ENCODE data around the gene GOPC. TPM values are rescaled to one million over a fixed set of nuclear protein-coding genes. Genes with fewer than 3 reads are reported as not detected.
"Not testable (repeated sequence)": the region's sequence is repeated elsewhere in the genome, so short reads cannot be mapped to it uniquely, and the experiment has no call there.

The GOPC gene
- total RNA-seq = 31.8 TPM

- peaks cover 10 to 23% (median 22%) of the 10 kb centered on the region in 3 donors for H3K4me1 ChIP-seq (ENCODE audit: control insufficient read depth in 3 of 3, insufficient read depth in 3 of 3, low read length in 3 of 3)
- peak within 1 kb of the TSS; percentile 89 for H3K27ac ChIP-seq (ENCODE audit: low read depth, low read length)
- H3K36me3 ChIP-seq (ENCODE audit: control insufficient read depth in 3 of 3, insufficient read depth in 3 of 3, low read length in 3 of 3) = peaks cover 0 to 8% (median 2%) of the 10 kb centered on the region in 3 donors
- H3K4me3 ChIP-seq (ENCODE audit: low read length in 3 of 3) = peak within 1 kb of the TSS; percentile 94 to 99 (median 94)
- no peaks in the 10 kb centered on the region for H3K27me3 ChIP-seq (ENCODE audit: control insufficient read depth in 3 of 3, insufficient read depth in 3 of 3, low read length in 3 of 3)
- H3K9me3 ChIP-seq (ENCODE audit: control insufficient read depth in 3 of 3, low read length in 3 of 3) = no peaks in the 10 kb centered on the region
- peak within 1 kb of the TSS; percentile 87 to 97 (median 94) for H3K9ac ChIP-seq (ENCODE audit: low read depth in 1 of 3, low read length in 3 of 3)
These were observed at the start of gene GOPC for GRCh38 chr6:117602151-117602898. GOPC (minus strand) TSS chr6:117602511; CDS start chr6:117602288, 223 bp downstream.

- not testable (repeated sequence) for H3K9me3 ChIP-seq (ENCODE audit: control insufficient read depth in 3 of 3, low read length in 3 of 3); H3K36me3 ChIP-seq (ENCODE audit: control insufficient read depth in 3 of 3, insufficient read depth in 3 of 3, low read length in 3 of 3); H3K4me1 ChIP-seq (ENCODE audit: control insufficient read depth in 3 of 3, insufficient read depth in 3 of 3, low read length in 3 of 3); H3K4me3 ChIP-seq (ENCODE audit: low read length in 3 of 3); H3K27me3 ChIP-seq (ENCODE audit: control insufficient read depth in 3 of 3, insufficient read depth in 3 of 3, low read length in 3 of 3); H3K9ac ChIP-seq (ENCODE audit: low read depth in 1 of 3, low read length in 3 of 3); H3K27ac ChIP-seq (ENCODE audit: low read depth, low read length)
These were observed 49.7 kb upstream of the GOPC start for GRCh38 chr6:117651984-117652383.

- Histone ChIP-seq H3K36me3 (ENCODE audit: control insufficient read depth in 3 of 3, insufficient read depth in 3 of 3, low read length in 3 of 3) (peaks cover 0 to 3% (median 0%) of the 10 kb centered on the region in 3 donors), H3K9me3 (ENCODE audit: control insufficient read depth in 3 of 3, low read length in 3 of 3) (peaks cover 0 to 3% (median 0%) of the 10 kb centered on the region in 3 donors), H3K27me3 (ENCODE audit: control insufficient read depth in 3 of 3, insufficient read depth in 3 of 3, low read length in 3 of 3) (no peaks in the 10 kb centered on the region), H3K27ac (ENCODE audit: low read depth, low read length) (no peak overlapping the region), H3K9ac (ENCODE audit: low read depth in 1 of 3, low read length in 3 of 3) (no peak overlapping the region), H3K4me1 (ENCODE audit: control insufficient read depth in 3 of 3, insufficient read depth in 3 of 3, low read length in 3 of 3) (no peaks in the 10 kb centered on the region), H3K4me3 (ENCODE audit: low read length in 3 of 3) (no peak overlapping the region)
These were observed 40.7 kb upstream of the GOPC start for GRCh38 chr6:117642976-117643375.

DNA sequence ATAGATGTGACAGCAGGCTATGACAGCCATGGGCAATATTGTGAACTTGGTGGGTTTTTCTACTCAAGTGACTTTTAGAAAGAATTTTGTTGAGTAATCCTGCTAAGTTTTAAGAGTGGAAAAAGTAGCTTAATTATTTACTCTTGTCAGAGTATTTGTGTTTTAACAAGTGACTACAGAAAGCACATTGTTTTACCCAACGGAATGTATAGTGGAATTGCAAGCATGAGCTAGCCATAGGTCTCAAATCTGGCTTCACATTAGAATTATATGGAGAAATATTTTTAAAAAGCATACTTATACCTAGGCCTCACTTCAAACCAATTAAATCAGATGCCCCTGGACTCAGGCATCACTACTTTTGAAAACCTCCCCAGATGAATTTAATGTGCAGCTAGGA is 35.5 kb upstream of the GOPC start:
- no peaks in the 10 kb centered on the region for H3K27me3 ChIP-seq (ENCODE audit: control insufficient read depth in 3 of 3, insufficient read depth in 3 of 3, low read length in 3 of 3)
- no peaks in the 10 kb centered on the region for H3K36me3 ChIP-seq (ENCODE audit: control insufficient read depth in 3 of 3, insufficient read depth in 3 of 3, low read length in 3 of 3)
- H3K4me1 ChIP-seq (ENCODE audit: control insufficient read depth in 3 of 3, insufficient read depth in 3 of 3, low read length in 3 of 3) = no peaks in the 10 kb centered on the region
- no peak overlapping the region for H3K4me3 ChIP-seq (ENCODE audit: low read length in 3 of 3)
- no peak overlapping the region for H3K27ac ChIP-seq (ENCODE audit: low read depth, low read length)
- H3K9ac ChIP-seq (ENCODE audit: low read depth in 1 of 3, low read length in 3 of 3) = no peak overlapping the region
- peaks cover 0 to 3% (median 0%) of the 10 kb centered on the region in 3 donors for H3K9me3 ChIP-seq (ENCODE audit: control insufficient read depth in 3 of 3, low read length in 3 of 3)

GRCh38 chr6:117629119-117629660 is 26.9 kb upstream of the GOPC start:
- Histone ChIP-seq H3K27me3 (ENCODE audit: control insufficient read depth in 3 of 3, insufficient read depth in 3 of 3, low read length in 3 of 3) (no peaks in the 10 kb centered on the region), H3K27ac (ENCODE audit: low read depth, low read length) (no peak overlapping the region), H3K36me3 (ENCODE audit: control insufficient read depth in 3 of 3, insufficient read depth in 3 of 3, low read length in 3 of 3) (no peaks in the 10 kb centered on the region), H3K4me3 (ENCODE audit: low read length in 3 of 3) (no peak overlapping the region), H3K4me1 (ENCODE audit: control insufficient read depth in 3 of 3, insufficient read depth in 3 of 3, low read length in 3 of 3) (no peaks in the 10 kb centered on the region), H3K9ac (ENCODE audit: low read depth in 1 of 3, low read length in 3 of 3) (no peak overlapping the region), H3K9me3 (ENCODE audit: control insufficient read depth in 3 of 3, low read length in 3 of 3) (peaks cover 0 to 3% (median 0%) of the 10 kb centered on the region in 3 donors)

DNA sequence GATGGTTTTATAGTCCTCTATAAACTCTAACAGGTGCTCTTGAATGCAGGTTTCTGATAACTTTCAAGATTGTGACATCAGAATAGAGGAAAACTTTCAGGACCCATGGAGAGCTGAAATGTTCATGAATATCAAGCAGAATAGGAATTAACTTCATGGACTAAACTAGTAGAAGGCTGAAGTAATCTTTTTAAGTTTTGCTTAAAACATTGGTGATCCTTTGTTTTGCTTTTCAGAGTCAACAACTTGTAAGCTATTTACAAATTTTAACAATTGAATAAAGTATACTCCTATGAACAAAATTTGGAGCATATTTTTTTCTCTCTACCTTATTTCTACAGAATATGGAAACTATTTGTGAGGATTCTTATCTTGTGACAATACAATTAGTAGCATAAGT is 25.2 kb upstream of the GOPC start:
- no peaks in the 10 kb centered on the region for H3K4me1 ChIP-seq (ENCODE audit: control insufficient read depth in 3 of 3, insufficient read depth in 3 of 3, low read length in 3 of 3)
- no peak overlapping the region for H3K4me3 ChIP-seq (ENCODE audit: low read length in 3 of 3)
- H3K9ac ChIP-seq (ENCODE audit: low read depth in 1 of 3, low read length in 3 of 3) = no peak overlapping the region
- peaks cover 0 to 3% (median 0%) of the 10 kb centered on the region in 3 donors for H3K9me3 ChIP-seq (ENCODE audit: control insufficient read depth in 3 of 3, low read length in 3 of 3)
- H3K27me3 ChIP-seq (ENCODE audit: control insufficient read depth in 3 of 3, insufficient read depth in 3 of 3, low read length in 3 of 3) = no peaks in the 10 kb centered on the region
- no peaks in the 10 kb centered on the region for H3K36me3 ChIP-seq (ENCODE audit: control insufficient read depth in 3 of 3, insufficient read depth in 3 of 3, low read length in 3 of 3)
- no peak overlapping the region for H3K27ac ChIP-seq (ENCODE audit: low read depth, low read length)

DNA sequence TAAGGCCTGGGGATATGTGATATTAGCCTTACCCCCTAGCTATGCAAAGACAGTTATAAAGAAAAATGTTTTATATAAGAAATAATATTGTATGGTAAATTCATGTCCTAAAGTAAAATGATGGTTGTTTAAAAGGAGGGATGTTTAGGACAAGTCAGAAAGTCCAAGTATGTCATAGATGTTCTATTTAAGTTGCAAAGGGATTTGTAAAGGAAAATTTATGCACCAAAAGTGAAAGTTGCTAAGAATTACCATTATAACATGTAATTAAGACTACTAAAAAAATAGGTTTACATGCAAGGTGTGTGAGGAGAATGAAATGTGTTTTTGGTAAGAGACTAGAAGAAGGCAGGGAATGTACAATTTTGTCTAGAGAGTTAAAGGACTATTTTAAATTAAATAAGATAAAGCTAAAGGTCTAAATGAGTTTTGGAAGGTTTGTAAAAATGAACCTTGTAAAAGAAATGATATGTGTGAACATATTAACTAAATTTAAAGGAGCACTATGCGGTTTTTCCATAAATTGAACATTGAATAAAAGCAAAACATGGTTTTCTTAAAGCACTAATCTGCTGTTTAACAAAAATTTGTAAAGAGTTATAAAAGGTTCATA is 22.7 kb upstream of the GOPC start:
- H3K9me3 ChIP-seq (ENCODE audit: control insufficient read depth in 3 of 3, low read length in 3 of 3) = peaks cover 0 to 3% (median 0%) of the 10 kb centered on the region in 3 donors
- no peaks in the 10 kb centered on the region for H3K27me3 ChIP-seq (ENCODE audit: control insufficient read depth in 3 of 3, insufficient read depth in 3 of 3, low read length in 3 of 3)
- H3K36me3 ChIP-seq (ENCODE audit: control insufficient read depth in 3 of 3, insufficient read depth in 3 of 3, low read length in 3 of 3) = no peaks in the 10 kb centered on the region
- no peak overlapping the region for H3K9ac ChIP-seq (ENCODE audit: low read depth in 1 of 3, low read length in 3 of 3)
- H3K4me3 ChIP-seq (ENCODE audit: low read length in 3 of 3) = no peak overlapping the region
- H3K4me1 ChIP-seq (ENCODE audit: control insufficient read depth in 3 of 3, insufficient read depth in 3 of 3, low read length in 3 of 3) = no peaks in the 10 kb centered on the region
- no peak overlapping the region for H3K27ac ChIP-seq (ENCODE audit: low read depth, low read length)

GRCh38 chr6:117619178-117619577 is 16.9 kb upstream of the GOPC start:
- H3K9ac ChIP-seq (ENCODE audit: low read depth in 1 of 3, low read length in 3 of 3) = no peak overlapping the region
- no peaks in the 10 kb centered on the region for H3K4me1 ChIP-seq (ENCODE audit: control insufficient read depth in 3 of 3, insufficient read depth in 3 of 3, low read length in 3 of 3)
- no peak overlapping the region for H3K27ac ChIP-seq (ENCODE audit: low read depth, low read length)
- H3K27me3 ChIP-seq (ENCODE audit: control insufficient read depth in 3 of 3, insufficient read depth in 3 of 3, low read length in 3 of 3) = no peaks in the 10 kb centered on the region
- H3K9me3 ChIP-seq (ENCODE audit: control insufficient read depth in 3 of 3, low read length in 3 of 3) = no peaks in the 10 kb centered on the region
- H3K36me3 ChIP-seq (ENCODE audit: control insufficient read depth in 3 of 3, insufficient read depth in 3 of 3, low read length in 3 of 3) = no peaks in the 10 kb centered on the region
- H3K4me3 ChIP-seq (ENCODE audit: low read length in 3 of 3) = no peak overlapping the region

DNA sequence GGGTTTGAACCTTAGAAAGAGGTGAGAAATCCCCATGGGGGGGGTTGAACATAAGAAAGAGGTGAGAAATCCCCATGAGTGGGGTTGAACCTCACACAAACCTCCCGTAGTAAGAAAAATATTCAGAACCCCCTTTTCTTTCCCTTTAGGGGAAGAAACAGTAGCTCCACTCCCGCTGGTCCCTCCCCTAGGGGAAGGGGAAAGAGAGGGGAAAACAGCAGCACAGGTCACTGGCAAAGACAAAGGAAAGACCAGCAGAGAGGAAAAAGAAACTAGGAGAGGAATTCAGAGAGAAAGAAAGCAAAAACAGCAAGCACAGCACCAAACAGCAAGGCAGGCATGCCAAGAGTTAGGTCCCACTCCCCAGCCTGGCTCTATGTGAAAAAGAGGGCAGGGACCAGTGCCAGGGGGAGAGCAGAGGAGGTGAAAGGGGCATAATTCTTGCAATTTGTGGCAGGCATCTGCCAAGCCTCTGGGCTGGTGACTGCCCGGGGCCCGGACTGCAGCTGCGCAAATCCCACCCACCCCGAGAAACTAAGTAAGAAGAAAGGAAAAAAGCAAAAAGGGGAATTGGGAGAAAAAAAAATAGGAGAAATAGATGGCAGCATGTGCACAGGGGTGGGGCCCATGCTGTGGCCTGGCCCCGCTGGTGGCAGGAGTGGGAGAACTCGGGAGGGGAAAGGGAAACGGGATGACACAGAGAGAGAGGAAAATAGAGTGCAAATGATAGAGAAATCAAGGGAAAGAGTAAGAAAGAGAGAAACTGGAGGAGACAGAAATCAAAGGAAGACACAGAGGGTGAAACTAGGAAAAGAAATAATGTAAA is 15.1 kb upstream of the GOPC start:
- no peaks in the 10 kb centered on the region for H3K27me3 ChIP-seq (ENCODE audit: control insufficient read depth in 3 of 3, insufficient read depth in 3 of 3, low read length in 3 of 3)
- no peak overlapping the region for H3K4me3 ChIP-seq (ENCODE audit: low read length in 3 of 3)
- H3K4me1 ChIP-seq (ENCODE audit: control insufficient read depth in 3 of 3, insufficient read depth in 3 of 3, low read length in 3 of 3) = no peaks in the 10 kb centered on the region
- H3K9me3 ChIP-seq (ENCODE audit: control insufficient read depth in 3 of 3, low read length in 3 of 3) = no peaks in the 10 kb centered on the region
- no peaks in the 10 kb centered on the region for H3K36me3 ChIP-seq (ENCODE audit: control insufficient read depth in 3 of 3, insufficient read depth in 3 of 3, low read length in 3 of 3)
- H3K9ac ChIP-seq (ENCODE audit: low read depth in 1 of 3, low read length in 3 of 3) = no peak overlapping the region
- H3K27ac ChIP-seq (ENCODE audit: low read depth, low read length) = no peak overlapping the region
